Measurements from ENCODE around the gene TRAF2.

Gene TRAF2

GRCh38 chr9:136945333-136946227, 59.3 kb downstream of the TRAF2 start:
- DNase-seq (ENCODE audit: low read depth), result no peak
- TF ChIP-seq CTCF (conservative IDR thresholded peaks at IDR 0.05; ENCODE audit: control insufficient read depth, insufficient read depth, low read depth, low read length), result no peak
- H3K4me3 ChIP-seq (ENCODE audit: control insufficient read depth, low read depth, low read length), result no peak overlapping the region

- DNase-seq (ENCODE audit: low read depth), result no peak
- H3K4me3 ChIP-seq (ENCODE audit: control insufficient read depth, low read depth, low read length), result no peak overlapping the region
- no peak for TF ChIP-seq CTCF (conservative IDR thresholded peaks at IDR 0.05; ENCODE audit: control insufficient read depth, insufficient read depth, low read depth, low read length)
Observed at GRCh38 chr9:136946228-136947027, 60.1 kb downstream of the TRAF2 start.

- no peak for DNase-seq (ENCODE audit: low read depth)
- H3K4me3 ChIP-seq (ENCODE audit: control insufficient read depth, low read depth, low read length), result no peak overlapping the region
- TF ChIP-seq CTCF (conservative IDR thresholded peaks at IDR 0.05; ENCODE audit: control insufficient read depth, insufficient read depth, low read depth, low read length), result no peak
Observed at GRCh38 chr9:136947028-136947891, 60.9 kb downstream of the TRAF2 start.

- no peak overlapping the region for H3K4me3 ChIP-seq (ENCODE audit: control insufficient read depth, low read depth, low read length)
- DNase-seq (ENCODE audit: low read depth), result peak; percentile 30
- peak; percentile 50 for TF ChIP-seq CTCF (conservative IDR thresholded peaks at IDR 0.05; ENCODE audit: control insufficient read depth, insufficient read depth, low read depth, low read length)
Observed at GRCh38 chr9:136947955-136948510, 61.7 kb downstream of the TRAF2 start.

GRCh38 chr9:136949239-136949816, 63.0 kb downstream of the TRAF2 start:
- no peak for TF ChIP-seq CTCF (conservative IDR thresholded peaks at IDR 0.05; ENCODE audit: control insufficient read depth, insufficient read depth, low read depth, low read length)
- DNase-seq (ENCODE audit: low read depth), result no peak

More at GRCh38 chr9:136949239-136949816, 63.0 kb downstream of the TRAF2 start:
- H3K4me3 ChIP-seq (ENCODE audit: control insufficient read depth, low read depth, low read length), result peak overlapping the region; percentile 40

Data from fibroblast of mammary gland (primary cell).